IMR-90 (cell line): ENCODE data around the gene TAT.

Experiments
- CEBPB ChIP-seq: IDR thresholded peaks from 2 replicates; pipeline ENCODE4 v1.6.1; 2012; ENCODE audit warnings: low read depth, low read length, improper control_type of control experiment
- CHD1 ChIP-seq: IDR thresholded peaks from 2 replicates; pipeline ENCODE4 v1.6.1; 2012; ENCODE audit warnings: low read depth, low read length, improper control_type of control experiment
- FOS ChIP-seq: fragments of 150-350 bp; IDR thresholded peaks from 2 replicates; pipeline ENCODE4 v1.6.1; 2016; ENCODE audit warnings: low read depth, low read length
- MAFK ChIP-seq: IDR thresholded peaks from 2 replicates; pipeline ENCODE4 v1.6.1; 2012; ENCODE audit warnings: low read depth, low read length, improper control_type of control experiment
- MAZ ChIP-seq: IDR thresholded peaks from 2 replicates; pipeline ENCODE4 v1.6.1; 2012; ENCODE audit warnings: low read depth, mild to moderate bottlenecking, low read length, improper control_type of control experiment, moderate library complexity, borderline replicate concordance
- MXI1 ChIP-seq: IDR thresholded peaks from 2 replicates; pipeline ENCODE4 v1.6.1; 2012; ENCODE audit warnings: low read depth, mild to moderate bottlenecking, low read length, moderate library complexity, borderline replicate concordance
- NFE2L2 ChIP-seq: fragments of 150-350 bp; IDR thresholded peaks from 2 replicates; pipeline ENCODE4 v1.6.1; 2016; ENCODE audit warnings: low read depth, mild to moderate bottlenecking, low read length
- POLR2A ChIP-seq: IDR thresholded peaks from 2 replicates; pipeline ENCODE4 v1.6.1; 2012; ENCODE audit warnings: mild to moderate bottlenecking, low read depth, low read length
- RAD21 ChIP-seq: IDR thresholded peaks from 2 replicates; pipeline ENCODE4 v1.6.1; 2012; ENCODE audit warnings: low read length, improper control_type of control experiment
- RFX5 ChIP-seq: IDR thresholded peaks from 2 replicates; pipeline ENCODE4 v1.8.0; 2012; ENCODE audit warnings: low read depth, mild to moderate bottlenecking, low read length, moderate library complexity
- TF ChIP-seq, protein P1 (sequence below): conservative IDR thresholded peaks from 2 replicates; pipeline ENCODE4 v1.5.1; 2012; ENCODE audit warnings: mild to moderate bottlenecking, low read depth, low read length, improper control_type of control experiment
- TF ChIP-seq, protein P2 (sequence below): fragments of 150-350 bp; IDR thresholded peaks from 2 replicates; pipeline ENCODE4 v1.6.1; 2016; ENCODE audit warnings: low read depth, mild to moderate bottlenecking, low read length, moderate library complexity, borderline replicate concordance
- TF ChIP-seq, protein P3 (sequence below): fragments of 150-350 bp; IDR thresholded peaks from 2 replicates; pipeline ENCODE4 v1.6.1; 2017; ENCODE audit warnings: mild to moderate bottlenecking, antibody characterized with exemption, low read length, low read depth

DNA sequence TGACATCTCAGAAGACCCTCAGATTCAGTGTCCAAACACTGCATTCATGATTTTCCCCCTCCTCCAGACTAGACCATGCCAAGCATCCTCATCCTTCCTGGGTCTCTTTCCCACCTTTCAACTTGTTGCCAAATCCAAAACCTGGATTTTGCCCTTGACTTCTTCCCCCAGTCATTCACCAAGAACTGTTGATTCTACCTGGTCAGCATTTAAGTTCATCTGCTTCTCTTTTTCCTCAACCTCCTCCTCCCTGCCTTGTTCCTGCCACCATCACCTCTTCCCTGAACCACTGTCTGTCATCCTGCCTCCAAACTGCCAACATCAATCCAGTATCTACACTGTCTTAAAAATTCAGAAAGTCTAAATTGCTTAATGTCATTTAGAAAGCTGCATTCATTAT lies 29.7 kb downstream of the TAT start:
- TF ChIP-seq MXI1 (no peak), POLR2A (no peak), RAD21 (no peak), FOS (no peak), MAFK (no peak), NFE2L2 (no peak), CEBPB (no peak), RFX5 (no peak), MAZ (no peak), CHD1 (no peak)
- TF ChIP-seq, protein P1, sequence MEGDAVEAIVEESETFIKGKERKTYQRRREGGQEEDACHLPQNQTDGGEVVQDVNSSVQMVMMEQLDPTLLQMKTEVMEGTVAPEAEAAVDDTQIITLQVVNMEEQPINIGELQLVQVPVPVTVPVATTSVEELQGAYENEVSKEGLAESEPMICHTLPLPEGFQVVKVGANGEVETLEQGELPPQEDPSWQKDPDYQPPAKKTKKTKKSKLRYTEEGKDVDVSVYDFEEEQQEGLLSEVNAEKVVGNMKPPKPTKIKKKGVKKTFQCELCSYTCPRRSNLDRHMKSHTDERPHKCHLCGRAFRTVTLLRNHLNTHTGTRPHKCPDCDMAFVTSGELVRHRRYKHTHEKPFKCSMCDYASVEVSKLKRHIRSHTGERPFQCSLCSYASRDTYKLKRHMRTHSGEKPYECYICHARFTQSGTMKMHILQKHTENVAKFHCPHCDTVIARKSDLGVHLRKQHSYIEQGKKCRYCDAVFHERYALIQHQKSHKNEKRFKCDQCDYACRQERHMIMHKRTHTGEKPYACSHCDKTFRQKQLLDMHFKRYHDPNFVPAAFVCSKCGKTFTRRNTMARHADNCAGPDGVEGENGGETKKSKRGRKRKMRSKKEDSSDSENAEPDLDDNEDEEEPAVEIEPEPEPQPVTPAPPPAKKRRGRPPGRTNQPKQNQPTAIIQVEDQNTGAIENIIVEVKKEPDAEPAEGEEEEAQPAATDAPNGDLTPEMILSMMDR = no peak
- TF ChIP-seq, protein P2, sequence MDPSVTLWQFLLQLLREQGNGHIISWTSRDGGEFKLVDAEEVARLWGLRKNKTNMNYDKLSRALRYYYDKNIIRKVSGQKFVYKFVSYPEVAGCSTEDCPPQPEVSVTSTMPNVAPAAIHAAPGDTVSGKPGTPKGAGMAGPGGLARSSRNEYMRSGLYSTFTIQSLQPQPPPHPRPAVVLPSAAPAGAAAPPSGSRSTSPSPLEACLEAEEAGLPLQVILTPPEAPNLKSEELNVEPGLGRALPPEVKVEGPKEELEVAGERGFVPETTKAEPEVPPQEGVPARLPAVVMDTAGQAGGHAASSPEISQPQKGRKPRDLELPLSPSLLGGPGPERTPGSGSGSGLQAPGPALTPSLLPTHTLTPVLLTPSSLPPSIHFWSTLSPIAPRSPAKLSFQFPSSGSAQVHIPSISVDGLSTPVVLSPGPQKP = no peak
- TF ChIP-seq, protein P3, sequence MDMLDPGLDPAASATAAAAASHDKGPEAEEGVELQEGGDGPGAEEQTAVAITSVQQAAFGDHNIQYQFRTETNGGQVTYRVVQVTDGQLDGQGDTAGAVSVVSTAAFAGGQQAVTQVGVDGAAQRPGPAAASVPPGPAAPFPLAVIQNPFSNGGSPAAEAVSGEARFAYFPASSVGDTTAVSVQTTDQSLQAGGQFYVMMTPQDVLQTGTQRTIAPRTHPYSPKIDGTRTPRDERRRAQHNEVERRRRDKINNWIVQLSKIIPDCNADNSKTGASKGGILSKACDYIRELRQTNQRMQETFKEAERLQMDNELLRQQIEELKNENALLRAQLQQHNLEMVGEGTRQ = no peak
